Ishikawa (cell line): ENCODE data around the gene PLCB1.

ENCODE experiments used
- CEBPB ChIP-seq: IDR thresholded peaks from 2 replicates; pipeline ENCODE4 v1.6.1; 2012
- CREB1 ChIP-seq: IDR thresholded peaks from 2 replicates; pipeline ENCODE4 v1.6.1; 2012; ENCODE audit warnings: low read depth
- EGR1 ChIP-seq: IDR thresholded peaks from 2 replicates; pipeline ENCODE4 v1.6.1; 2012
- EP300 ChIP-seq: IDR thresholded peaks from 2 replicates; pipeline ENCODE4 v1.6.1; 2012; ENCODE audit warnings: borderline replicate concordance
- FOXM1 ChIP-seq: IDR thresholded peaks from 2 replicates; pipeline ENCODE4 v1.6.1; 2012; ENCODE audit warnings: low read depth, borderline replicate concordance
- MAX ChIP-seq: IDR thresholded peaks from 2 replicates; pipeline ENCODE4 v1.6.1; 2012
- NFIC ChIP-seq: IDR thresholded peaks from 2 replicates; pipeline ENCODE4 v1.6.1; 2012
- RAD21 ChIP-seq: IDR thresholded peaks from 2 replicates; pipeline ENCODE4 v1.6.1; 2012; ENCODE audit warnings: low read depth
- TAF1 ChIP-seq: IDR thresholded peaks from 2 replicates; pipeline ENCODE4 v1.6.1; 2012; ENCODE audit warnings: low read depth, mild to moderate bottlenecking
- TCF12 ChIP-seq: IDR thresholded peaks from 2 replicates; pipeline ENCODE4 v1.6.1; 2012; ENCODE audit warnings: low read depth
- TEAD4 ChIP-seq: IDR thresholded peaks from 2 replicates; pipeline ENCODE4 v1.6.1; 2012
- YY1 ChIP-seq: IDR thresholded peaks from 2 replicates; pipeline ENCODE4 v1.6.1; 2012; ENCODE audit warnings: low read depth
- ZBTB7A ChIP-seq: IDR thresholded peaks from 2 replicates; pipeline ENCODE4 v1.6.1; 2012; ENCODE audit warnings: low read depth
- TF ChIP-seq, protein P1 (sequence below): IDR thresholded peaks from 2 replicates; pipeline ENCODE4 v1.6.1; 2012
- TF ChIP-seq, protein P2 (sequence below): IDR thresholded peaks from 2 replicates; pipeline ENCODE4 v1.6.1; 2012; ENCODE audit warnings: low read depth, mild to moderate bottlenecking

PLCB1 gene

DNA sequence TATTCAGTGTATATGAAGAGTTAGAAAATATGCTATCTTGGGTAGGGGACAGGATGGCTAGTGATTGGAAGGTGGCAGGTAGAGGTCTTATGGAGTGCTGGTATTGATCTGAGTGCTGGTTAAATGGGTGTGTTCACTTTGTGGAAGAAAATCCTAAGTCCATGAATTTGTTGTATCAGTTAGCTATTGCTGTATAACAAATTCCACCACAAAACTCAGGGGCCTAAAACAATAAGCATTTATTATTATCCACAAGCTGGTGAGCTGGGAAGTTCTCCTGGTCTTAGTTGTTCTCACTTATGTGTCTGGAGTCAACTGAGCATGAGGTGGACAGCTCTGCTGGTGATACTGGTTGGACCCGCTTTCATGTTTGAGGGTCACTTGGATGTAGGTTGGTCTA, 724.6 kb downstream of the PLCB1 start:
- TF ChIP-seq TEAD4: no peak
- TF ChIP-seq TCF12: no peak
- no peak for TF ChIP-seq CEBPB
- TF ChIP-seq RAD21: no peak
- no peak for TF ChIP-seq MAX
- no peak for TF ChIP-seq ZBTB7A
- TF ChIP-seq, protein P1, sequence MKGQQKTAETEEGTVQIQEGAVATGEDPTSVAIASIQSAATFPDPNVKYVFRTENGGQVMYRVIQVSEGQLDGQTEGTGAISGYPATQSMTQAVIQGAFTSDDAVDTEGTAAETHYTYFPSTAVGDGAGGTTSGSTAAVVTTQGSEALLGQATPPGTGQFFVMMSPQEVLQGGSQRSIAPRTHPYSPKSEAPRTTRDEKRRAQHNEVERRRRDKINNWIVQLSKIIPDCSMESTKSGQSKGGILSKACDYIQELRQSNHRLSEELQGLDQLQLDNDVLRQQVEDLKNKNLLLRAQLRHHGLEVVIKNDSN: no peak
- no peak for TF ChIP-seq EGR1
- TF ChIP-seq FOXM1: no peak
- no peak for TF ChIP-seq NFIC
- no peak for TF ChIP-seq YY1
- TF ChIP-seq CREB1: no peak

DNA sequence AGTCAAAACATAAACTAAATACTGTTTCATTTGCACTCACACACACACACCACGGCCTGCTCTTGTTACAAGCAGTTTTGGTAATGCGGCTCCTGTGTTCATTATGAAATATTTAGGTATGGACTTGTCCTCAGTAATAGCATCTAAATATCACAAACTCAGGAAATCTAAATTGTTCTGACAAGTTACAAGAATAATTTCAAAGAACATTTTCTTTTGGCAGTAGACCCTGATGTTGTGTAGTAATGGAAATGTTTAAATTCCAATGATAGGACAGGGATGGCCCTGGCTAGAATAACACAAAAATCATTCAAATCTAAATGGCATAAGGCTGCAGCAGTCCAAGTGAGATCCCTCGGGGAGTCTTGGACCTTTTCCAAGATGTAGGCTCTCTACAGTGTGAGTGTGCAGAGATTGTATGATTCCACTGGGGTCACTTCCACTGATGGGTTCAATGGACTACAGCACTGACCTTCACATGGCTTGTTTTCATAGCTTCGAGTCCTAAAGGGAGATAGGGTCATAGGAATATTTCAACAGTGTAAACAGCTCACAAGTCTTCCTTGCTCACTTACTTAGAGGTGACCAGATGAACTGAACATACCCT, 726.2 kb downstream of the PLCB1 start:
- no peak for TF ChIP-seq TCF12
- TF ChIP-seq EGR1: no peak
- no peak for TF ChIP-seq TEAD4
- no peak for TF ChIP-seq ZBTB7A
- no peak for TF ChIP-seq TAF1
- no peak for TF ChIP-seq CREB1
- no peak for TF ChIP-seq EP300
- TF ChIP-seq, protein P1: no peak
- no peak for TF ChIP-seq RAD21
- TF ChIP-seq CEBPB: no peak
- TF ChIP-seq, protein P2, sequence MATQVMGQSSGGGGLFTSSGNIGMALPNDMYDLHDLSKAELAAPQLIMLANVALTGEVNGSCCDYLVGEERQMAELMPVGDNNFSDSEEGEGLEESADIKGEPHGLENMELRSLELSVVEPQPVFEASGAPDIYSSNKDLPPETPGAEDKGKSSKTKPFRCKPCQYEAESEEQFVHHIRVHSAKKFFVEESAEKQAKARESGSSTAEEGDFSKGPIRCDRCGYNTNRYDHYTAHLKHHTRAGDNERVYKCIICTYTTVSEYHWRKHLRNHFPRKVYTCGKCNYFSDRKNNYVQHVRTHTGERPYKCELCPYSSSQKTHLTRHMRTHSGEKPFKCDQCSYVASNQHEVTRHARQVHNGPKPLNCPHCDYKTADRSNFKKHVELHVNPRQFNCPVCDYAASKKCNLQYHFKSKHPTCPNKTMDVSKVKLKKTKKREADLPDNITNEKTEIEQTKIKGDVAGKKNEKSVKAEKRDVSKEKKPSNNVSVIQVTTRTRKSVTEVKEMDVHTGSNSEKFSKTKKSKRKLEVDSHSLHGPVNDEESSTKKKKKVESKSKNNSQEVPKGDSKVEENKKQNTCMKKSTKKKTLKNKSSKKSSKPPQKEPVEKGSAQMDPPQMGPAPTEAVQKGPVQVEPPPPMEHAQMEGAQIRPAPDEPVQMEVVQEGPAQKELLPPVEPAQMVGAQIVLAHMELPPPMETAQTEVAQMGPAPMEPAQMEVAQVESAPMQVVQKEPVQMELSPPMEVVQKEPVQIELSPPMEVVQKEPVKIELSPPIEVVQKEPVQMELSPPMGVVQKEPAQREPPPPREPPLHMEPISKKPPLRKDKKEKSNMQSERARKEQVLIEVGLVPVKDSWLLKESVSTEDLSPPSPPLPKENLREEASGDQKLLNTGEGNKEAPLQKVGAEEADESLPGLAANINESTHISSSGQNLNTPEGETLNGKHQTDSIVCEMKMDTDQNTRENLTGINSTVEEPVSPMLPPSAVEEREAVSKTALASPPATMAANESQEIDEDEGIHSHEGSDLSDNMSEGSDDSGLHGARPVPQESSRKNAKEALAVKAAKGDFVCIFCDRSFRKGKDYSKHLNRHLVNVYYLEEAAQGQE: no peak
- no peak for TF ChIP-seq MAX
- TF ChIP-seq YY1: no peak
- no peak for TF ChIP-seq NFIC

GRCh38 chr20:8860011-8860495, 728.0 kb downstream of the PLCB1 start:
- TF ChIP-seq NFIC: no peak
- TF ChIP-seq, protein P2: no peak
- TF ChIP-seq TEAD4: no peak
- TF ChIP-seq CEBPB: no peak
- TF ChIP-seq EP300: no peak
- TF ChIP-seq, protein P1: no peak

- TF ChIP-seq, protein P1: no peak
- TF ChIP-seq ZBTB7A (no peak), FOXM1 (no peak), TEAD4 (no peak), YY1 (no peak), MAX (no peak), RAD21 (no peak)
Observed at GRCh38 chr20:8862092-8862491, 730.0 kb downstream of the PLCB1 start.

GRCh38 chr20:8865636-8866035, 733.6 kb downstream of the PLCB1 start:
- TF ChIP-seq EP300: no peak
- TF ChIP-seq ZBTB7A: no peak
